ENCODE measurements around the gene PLD6. TPM values are rescaled to one million over a fixed set of nuclear protein-coding genes. Genes with fewer than 3 reads are reported as not detected.

PLD6 gene
- polyA plus RNA-seq, 1 donor: 4.5 TPM

- no peak for DNase-seq
These were observed 50.6 kb downstream of the PLD6 start for GRCh38 chr17:17155568-17155967.

GRCh38 chr17:17154981-17155380, 51.2 kb downstream of the PLD6 start:
- no peak for DNase-seq

- DNase-seq: no peak
These were observed 51.6 kb downstream of the PLD6 start for GRCh38 chr17:17154556-17154955.

- DNase-seq: no peak
These were observed 52.4 kb downstream of the PLD6 start for GRCh38 chr17:17153709-17154108.

GRCh38 chr17:17153071-17153470, 53.1 kb downstream of the PLD6 start:
- no peak for DNase-seq

- DNase-seq: no peak
These were observed 53.7 kb downstream of the PLD6 start for GRCh38 chr17:17152385-17152784.

- DNase-seq: no peak
These were observed 54.2 kb downstream of the PLD6 start for GRCh38 chr17:17151962-17152361.

GRCh38 chr17:17151541-17151940, 54.6 kb downstream of the PLD6 start:
- no peak for DNase-seq

GRCh38 chr17:17151055-17151454, 55.1 kb downstream of the PLD6 start:
- DNase-seq: no peak

Other genes starting within 250 kb of the PLD6 start
- not detected for gene TNFRSF13B, start 234.2 kb downstream of the PLD6 start, polyA plus RNA-seq (ENCODE audit: insufficient read length)
- 169 TPM for gene MPRIP, start 163.9 kb downstream of the PLD6 start, polyA plus RNA-seq (ENCODE audit: insufficient read length)
- gene FLCN, start 30.8 kb upstream of the PLD6 start, polyA plus RNA-seq (ENCODE audit: insufficient read length): 45.0 TPM
- gene COPS3, start 74.9 kb upstream of the PLD6 start, polyA plus RNA-seq (ENCODE audit: insufficient read length): 90.5 TPM
- gene NT5M, start 97.0 kb upstream of the PLD6 start, polyA plus RNA-seq (ENCODE audit: insufficient read length): 3.9 TPM

All from left kidney (tissue), 2 donors.